IMR-90 (cell line): ENCODE measurements around the gene STEAP3. TPM values are rescaled to one million over a fixed set of nuclear protein-coding genes. Genes with fewer than 3 reads are reported as not detected.

Source experiments
- ATAC-seq: fragments of 200-7000 bp; cut with Tn5 transposase; 2 replicates; pipeline ENCODE4 v1.9.1; 2020; ENCODE audit warnings: low read depth, mild to moderate bottlenecking, moderate library complexity
- BruUV-seq: library from RNA; stranded (reverse); fragments of 400-500 nt; replicated peaks from 2 replicates; lab custom pipeline; 2021; lab: Mats Ljungman, UMichigan
- CTCF ChIA-PET: fragments of 300-600 bp; formaldehyde crosslinking; extraction: SDS; loops from one replicate; lab custom pipeline; 2021; ENCODE audit warnings: antibody characterized with exemption; lab: Yijun Ruan, JAX
- POLR2A ChIA-PET: fragments of 300-600 bp; sonication (Branson Sonifier 250); formaldehyde crosslinking; loops from one replicate; lab custom pipeline; 2022; ENCODE audit warnings: antibody characterized with exemption; ENCODE audit not compliant: unreplicated experiment; lab: Charles Lee
- DNase-seq: peaks from one replicate; pipeline ENCODE4 v3.0.0; 2013
- H2AFZ ChIP-seq: replicated peaks from 2 replicates; pipeline ENCODE3; 2013; ENCODE audit warnings: low read length, mild to moderate bottlenecking; ENCODE audit not compliant: poor library complexity
- H2AK5ac ChIP-seq: 2 replicates; pipeline ENCODE4 v1.6.1; 2013; ENCODE audit warnings: low read depth, low read length, inconsistent platforms
- H2AK9ac ChIP-seq: replicated peaks from 2 replicates; pipeline ENCODE3; 2013; ENCODE audit warnings: mild to moderate bottlenecking, low read depth, low read length, moderate library complexity; ENCODE audit not compliant: poor library complexity
- H2BK120ac ChIP-seq: 2 replicates; pipeline ENCODE4 v1.6.1; 2013; ENCODE audit warnings: low read depth, low read length, inconsistent platforms
- H2BK15ac ChIP-seq: 3 replicates; pipeline ENCODE4 v1.6.1; 2013; ENCODE audit warnings: low read depth, low read length, inconsistent platforms
- H2BK20ac ChIP-seq: 2 replicates; pipeline ENCODE4 v1.6.1; 2013; ENCODE audit warnings: low read depth, mild to moderate bottlenecking, inconsistent platforms, low read length, moderate library complexity
- H2BK5ac ChIP-seq: 2 replicates; pipeline ENCODE4 v1.6.1; 2013; ENCODE audit warnings: mild to moderate bottlenecking, low read depth, low read length, inconsistent platforms; ENCODE audit not compliant: poor library complexity, severe bottlenecking
- H3K14ac ChIP-seq: replicated peaks from 2 replicates; pipeline ENCODE4 v1.6.1; 2013; ENCODE audit warnings: low read depth, low read length, inconsistent platforms
- H3K18ac ChIP-seq: 2 replicates; pipeline ENCODE4 v1.6.1; 2013; ENCODE audit warnings: low read depth, low read length, control low read depth
- H3K23ac ChIP-seq: 2 replicates; pipeline ENCODE4 v1.6.1; 2013; ENCODE audit warnings: low read depth, low read length, inconsistent platforms
- H3K27ac ChIP-seq: 2 replicates; pipeline ENCODE4 v1.5.1; 2013; ENCODE audit warnings: mild to moderate bottlenecking, control low read depth, low read length; ENCODE audit not compliant: insufficient read depth
- H3K27me3 ChIP-seq: 2 replicates; pipeline ENCODE4 v1.6.1; 2013; ENCODE audit warnings: low read length; ENCODE audit not compliant: control insufficient read depth, insufficient read depth
- H3K36me3 ChIP-seq: 2 replicates; pipeline ENCODE4 v1.6.1; 2013; ENCODE audit warnings: low read length, mixed read lengths; ENCODE audit not compliant: control insufficient read depth, insufficient read depth
- H3K4ac ChIP-seq: 2 replicates; pipeline ENCODE4 v1.6.1; 2013; ENCODE audit warnings: low read depth, low read length, inconsistent platforms
- H3K4me1 ChIP-seq: 2 replicates; pipeline ENCODE4 v1.6.1; 2013; ENCODE audit warnings: low read length, mixed read lengths; ENCODE audit not compliant: control insufficient read depth, insufficient read depth
- H3K4me2 ChIP-seq: 2 replicates; pipeline ENCODE4 v1.6.1; 2013; ENCODE audit warnings: low read depth, mild to moderate bottlenecking, control low read depth, low read length, moderate library complexity
- H3K4me3 ChIP-seq: 2 replicates; pipeline ENCODE4 v1.5.1; 2013; ENCODE audit warnings: low read depth, mild to moderate bottlenecking, control low read depth, low read length, moderate library complexity; ENCODE audit not compliant: insufficient read depth
- H3K56ac ChIP-seq: 2 replicates; pipeline ENCODE4 v1.6.1; 2013; ENCODE audit warnings: low read length, inconsistent platforms; ENCODE audit not compliant: insufficient read depth; ENCODE audit errors: extremely low read depth
- H3K79me1 ChIP-seq, 2 experiments: 2 replicates each; pipeline ENCODE4 v1.6.1; 2013; ENCODE audit warnings: low read length in 2 of 2, inconsistent platforms in 1 of 2, low read depth in 1 of 2
- H3K9ac ChIP-seq: 2 replicates; pipeline ENCODE4 v1.6.1; 2013; ENCODE audit warnings: low read depth, low read length, control low read depth
- H3K9me1 ChIP-seq: 2 replicates; pipeline ENCODE4 v1.6.1; 2013; ENCODE audit warnings: low read length, inconsistent platforms; ENCODE audit not compliant: insufficient read depth
- H3K9me3 ChIP-seq: 2 replicates; pipeline ENCODE4 v1.6.1; 2013; ENCODE audit warnings: low read length; ENCODE audit not compliant: control insufficient read depth, insufficient read depth
- H4K20me1 ChIP-seq: 2 replicates; pipeline ENCODE4 v1.6.1; 2013; ENCODE audit warnings: low read length, inconsistent platforms; ENCODE audit not compliant: insufficient read depth
- H4K5ac ChIP-seq: 2 replicates; pipeline ENCODE4 v1.6.1; 2013; ENCODE audit warnings: mild to moderate bottlenecking, low read depth, low read length, control low read depth
- H4K8ac ChIP-seq, 2 experiments: 2 replicates each; pipeline ENCODE4 v1.6.1; 2013; ENCODE audit warnings: low read depth in 2 of 2, low read length in 2 of 2, control low read depth in 1 of 2, inconsistent platforms in 1 of 2
- H4K91ac ChIP-seq: 2 replicates; pipeline ENCODE4 v1.6.1; 2013; ENCODE audit warnings: low read depth, low read length, inconsistent platforms; ENCODE audit not compliant: insufficient read depth
- BHLHE40 ChIP-seq: fragments of 150-350 bp; IDR thresholded peaks from 2 replicates; pipeline ENCODE4 v1.6.1; 2016; ENCODE audit warnings: mild to moderate bottlenecking, low read depth, low read length
- CTCF ChIP-seq: conservative IDR thresholded peaks from 2 replicates; pipeline ENCODE4 v1.5.1; 2012; ENCODE audit warnings: mild to moderate bottlenecking, low read depth, low read length, improper control_type of control experiment
- ELK1 ChIP-seq: fragments of 150-350 bp; IDR thresholded peaks from 2 replicates; pipeline ENCODE4 v1.6.1; 2016; ENCODE audit warnings: low read depth, mild to moderate bottlenecking, low read length, moderate library complexity, borderline replicate concordance
- FOS ChIP-seq: fragments of 150-350 bp; IDR thresholded peaks from 2 replicates; pipeline ENCODE4 v1.6.1; 2016; ENCODE audit warnings: low read depth, low read length
- MAFK ChIP-seq: IDR thresholded peaks from 2 replicates; pipeline ENCODE4 v1.6.1; 2012; ENCODE audit warnings: low read depth, low read length, improper control_type of control experiment
- MAZ ChIP-seq: IDR thresholded peaks from 2 replicates; pipeline ENCODE4 v1.6.1; 2012; ENCODE audit warnings: low read depth, mild to moderate bottlenecking, low read length, improper control_type of control experiment, moderate library complexity, borderline replicate concordance
- MXI1 ChIP-seq: IDR thresholded peaks from 2 replicates; pipeline ENCODE4 v1.6.1; 2012; ENCODE audit warnings: low read depth, mild to moderate bottlenecking, low read length, moderate library complexity, borderline replicate concordance
- NFE2L2 ChIP-seq: fragments of 150-350 bp; IDR thresholded peaks from 2 replicates; pipeline ENCODE4 v1.6.1; 2016; ENCODE audit warnings: low read depth, mild to moderate bottlenecking, low read length
- POLR2A ChIP-seq: IDR thresholded peaks from 2 replicates; pipeline ENCODE4 v1.6.1; 2012; ENCODE audit warnings: mild to moderate bottlenecking, low read depth, low read length
- RAD21 ChIP-seq: IDR thresholded peaks from 2 replicates; pipeline ENCODE4 v1.6.1; 2012; ENCODE audit warnings: low read length, improper control_type of control experiment
- RCOR1 ChIP-seq: IDR thresholded peaks from 2 replicates; pipeline ENCODE4 v1.6.1; 2012; ENCODE audit warnings: mild to moderate bottlenecking, low read length, improper control_type of control experiment; ENCODE audit not compliant: insufficient replicate concordance
- RFX5 ChIP-seq: IDR thresholded peaks from 2 replicates; pipeline ENCODE4 v1.8.0; 2012; ENCODE audit warnings: low read depth, mild to moderate bottlenecking, low read length, moderate library complexity
- SMC3 ChIP-seq: fragments of 150-350 bp; IDR thresholded peaks from 2 replicates; pipeline ENCODE4 v1.6.1; 2016; ENCODE audit warnings: low read depth, mild to moderate bottlenecking, antibody characterized with exemption, low read length, moderate library complexity
- USF2 ChIP-seq: fragments of 150-350 bp; IDR thresholded peaks from 2 replicates; pipeline ENCODE4 v1.6.1; 2017; ENCODE audit warnings: mild to moderate bottlenecking, antibody characterized with exemption, low read length, low read depth
- WGBS, 2 experiments: methylation state at CpG; one replicate each; pipeline versions ENCODE4 v1.1.5 to v1.1.7; 2013; ENCODE audit warnings: missing lambda C conversion rate in 2 of 2; ENCODE audit not compliant: insufficient read length in 1 of 2; ENCODE audit errors: extremely low coverage in 2 of 2; 5-methylcytosine and 5-hydroxymethylcytosine counted together
- dilution Hi-C: fragments of 300-500 bp; cut with HindIII; formaldehyde crosslinking; loops from one replicate; pipeline ENCODE4 v1.14.3; 2018; ENCODE audit warnings: low sequenced_read_pairs; ENCODE audit not compliant: unreplicated experiment
- in situ Hi-C: fragments of 300-500 bp; cut with MboI; formaldehyde crosslinking; loops from 3 replicates; pipeline ENCODE4 v1.14.3; 2019; ENCODE audit warnings: low sequenced_read_pairs, inconsistent platforms, mixed read lengths
- intact Hi-C: fragments of 100-400 bp; cut with micrococcal nuclease; formaldehyde crosslinking; loops from 2 replicates; pipeline ENCODE4 v1.10.0; 2022
- polyA plus RNA-seq, 3 experiments: library from polyadenylated mRNA; depleted of rRNA; stranded (reverse); fragments of >200 nt; gene quantifications; 2 replicates each; pipeline ENCODE4 v1.2.3, GENCODE V29; 2012; ENCODE audit warnings: low replicate concordance in 1 of 3
- total RNA-seq: library from RNA; depleted of rRNA; stranded (reverse); fragments of >200 nt; gene quantifications from 2 replicates; pipeline ENCODE4 v1.2.3, GENCODE V29; 2012

Gene STEAP3
- total and polyA plus RNA-seq, 2 of the 4 experiments (the other 2 are of a cell fraction), result 19.4 to 43.9 TPM

GRCh38 chr2:119249855-119250717 lies 26.5 kb downstream of the STEAP3 start:
- 70% methylated on average over 2 of the region's 12 CpGs; no CpG with 5 or more reads in 1 of the 2 experiments for WGBS, 2 experiments
- 0 out of 2 replicates have a peak overlapping the region, but pooled peaks have one; percentile 3 for H3K4ac ChIP-seq
- ATAC-seq (no peak), DNase-seq (no peak)
- in situ Hi-C loops, result loop anchor here (25.0 kb wide), 2 partner anchors 88 to 987 kb away; partner anchors contain the start of gene C1QL2
- dilution Hi-C loops, result no loop called here
- H2BK20ac ChIP-seq, result peak overlapping the region; percentile 21; the same call in 1 of the 2 replicates
- no peak overlapping the region for H2AK9ac ChIP-seq
- H3K9ac ChIP-seq, result no peak overlapping the region
- no peak overlapping the region for H3K4me2 ChIP-seq
- no peak overlapping the region for H3K23ac ChIP-seq
- no peak overlapping the region for H3K18ac ChIP-seq
- H3K4me3 ChIP-seq, result no peak overlapping the region
- H3K36me3 ChIP-seq, result peaks cover 4% of the 10 kb centered on the region
- no peak overlapping the region for H2BK15ac ChIP-seq
- no peak overlapping the region for H3K56ac ChIP-seq
- H3K9me3 ChIP-seq, result peaks cover 2% of the 10 kb centered on the region; the same call in 1 of the 2 replicates
- BruUV-seq, result no TSS peak
- H3K14ac ChIP-seq, result no peak overlapping the region
- POLR2A ChIA-PET, result no interaction called here
- H3K27ac ChIP-seq, result no peak overlapping the region
- peaks cover 8% of the 10 kb centered on the region; the same call in 1 of the 2 replicates for H4K20me1 ChIP-seq
- H2AK5ac ChIP-seq, result peak overlapping the region; percentile 44; the same call in 1 of the 2 replicates
- no peak overlapping the region for H4K5ac ChIP-seq
- peaks cover 31% of the 10 kb centered on the region for H3K4me1 ChIP-seq
- no peak overlapping the region for H2BK5ac ChIP-seq
- H4K91ac ChIP-seq, result no peak overlapping the region
- H3K79me1 ChIP-seq, result peaks cover 0 to 31% of the 10 kb centered on the region in 2 experiments; a peak in 2 of 4 replicates
- no peak overlapping the region for H2AFZ ChIP-seq
- intact Hi-C loops, result no loop called here
- no peak overlapping the region for H4K8ac ChIP-seq
- CTCF ChIA-PET, result no interaction called here
- no peaks in the 10 kb centered on the region for H3K27me3 ChIP-seq
- peaks cover 42% of the 10 kb centered on the region for H3K9me1 ChIP-seq
- H2BK120ac ChIP-seq, result 0 out of 2 replicates have a peak overlapping the region, but pooled peaks have one; percentile 1
- no peak for TF ChIP-seq ELK1
- no peak for TF ChIP-seq MAFK
- no peak for TF ChIP-seq FOS
- no peak for TF ChIP-seq NFE2L2
- no peak for TF ChIP-seq SMC3
- TF ChIP-seq RCOR1, result no peak
- TF ChIP-seq RAD21, result no peak
- TF ChIP-seq CTCF, result no peak
- TF ChIP-seq USF2, result no peak
- no peak for TF ChIP-seq MAZ
- no peak for TF ChIP-seq MXI1
- TF ChIP-seq RFX5, result no peak
- TF ChIP-seq BHLHE40, result no peak
- TF ChIP-seq POLR2A, result no peak
